ENCODE measurements around the gene MDM2.

Gene MDM2

GRCh38 chr12:68807576-68808387, at the start of gene MDM2:
TSS of gene MDM2 (plus strand) at chr12:68808177. CDS start at chr12:68808478, 301 bp downstream.
- Histone ChIP-seq H3K4me3 (ENCODE audit: low read length) (peak within 1 kb of the TSS; percentile 65), H3K36me3 (ENCODE audit: insufficient read depth, low read length) (peaks cover 25% of the 10 kb centered on the region), H3K9me3 (ENCODE audit: low read length) (no peaks in the 10 kb centered on the region), H3K4me1 (ENCODE audit: insufficient read depth, low read length) (peaks cover 6% of the 10 kb centered on the region), H3K27me3 (ENCODE audit: insufficient read depth, low read length) (no peaks in the 10 kb centered on the region), H2AFZ (ENCODE audit: low read depth, low read length) (peak within 1 kb of the TSS; percentile 83)

DNA sequence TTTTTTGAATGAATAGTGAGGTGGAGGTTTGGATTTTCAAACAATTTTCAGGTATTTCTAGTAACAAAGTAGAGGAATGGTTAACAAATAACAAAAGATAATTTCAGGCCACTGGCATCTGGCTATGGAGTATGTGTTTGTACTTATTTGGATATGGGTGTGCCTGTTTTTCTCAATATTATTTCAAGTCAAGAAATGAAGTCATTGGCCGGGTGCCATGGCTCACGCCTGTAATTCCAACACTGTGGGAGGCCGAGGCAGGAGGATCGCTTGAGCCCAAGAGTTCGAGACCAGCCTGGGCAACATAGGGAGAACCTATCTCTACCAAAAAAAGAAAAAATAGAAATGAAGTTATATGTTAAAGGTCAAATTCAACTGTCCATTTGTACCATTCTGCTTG, 48.1 kb upstream of the MDM2 start:
- Histone ChIP-seq H3K4me1 (ENCODE audit: insufficient read depth, low read length) (no peaks in the 10 kb centered on the region), H3K9me3 (ENCODE audit: low read length) (peaks cover 4% of the 10 kb centered on the region), H3K27me3 (ENCODE audit: insufficient read depth, low read length) (no peaks in the 10 kb centered on the region), H3K4me3 (ENCODE audit: low read length) (no peak overlapping the region), H3K36me3 (ENCODE audit: insufficient read depth, low read length) (peaks cover 53% of the 10 kb centered on the region), H2AFZ (ENCODE audit: low read depth, low read length) (no peak overlapping the region)

- Histone ChIP-seq H3K27me3 (ENCODE audit: insufficient read depth, low read length) (no peaks in the 10 kb centered on the region), H2AFZ (ENCODE audit: low read depth, low read length) (no peak overlapping the region), H3K4me1 (ENCODE audit: insufficient read depth, low read length) (no peaks in the 10 kb centered on the region), H3K9me3 (ENCODE audit: low read length) (no peaks in the 10 kb centered on the region), H3K4me3 (ENCODE audit: low read length) (no peak overlapping the region), H3K36me3 (ENCODE audit: insufficient read depth, low read length) (peaks cover 43% of the 10 kb centered on the region)
These were observed 47.1 kb upstream of the MDM2 start for GRCh38 chr12:68760806-68761441.

GRCh38 chr12:68761442-68761812, 46.5 kb upstream of the MDM2 start:
- Histone ChIP-seq H3K4me3 (ENCODE audit: low read length) (no peak overlapping the region), H3K9me3 (ENCODE audit: low read length) (no peaks in the 10 kb centered on the region), H3K36me3 (ENCODE audit: insufficient read depth, low read length) (peaks cover 41% of the 10 kb centered on the region), H3K27me3 (ENCODE audit: insufficient read depth, low read length) (no peaks in the 10 kb centered on the region), H3K4me1 (ENCODE audit: insufficient read depth, low read length) (no peaks in the 10 kb centered on the region), H2AFZ (ENCODE audit: low read depth, low read length) (no peak overlapping the region)

DNA sequence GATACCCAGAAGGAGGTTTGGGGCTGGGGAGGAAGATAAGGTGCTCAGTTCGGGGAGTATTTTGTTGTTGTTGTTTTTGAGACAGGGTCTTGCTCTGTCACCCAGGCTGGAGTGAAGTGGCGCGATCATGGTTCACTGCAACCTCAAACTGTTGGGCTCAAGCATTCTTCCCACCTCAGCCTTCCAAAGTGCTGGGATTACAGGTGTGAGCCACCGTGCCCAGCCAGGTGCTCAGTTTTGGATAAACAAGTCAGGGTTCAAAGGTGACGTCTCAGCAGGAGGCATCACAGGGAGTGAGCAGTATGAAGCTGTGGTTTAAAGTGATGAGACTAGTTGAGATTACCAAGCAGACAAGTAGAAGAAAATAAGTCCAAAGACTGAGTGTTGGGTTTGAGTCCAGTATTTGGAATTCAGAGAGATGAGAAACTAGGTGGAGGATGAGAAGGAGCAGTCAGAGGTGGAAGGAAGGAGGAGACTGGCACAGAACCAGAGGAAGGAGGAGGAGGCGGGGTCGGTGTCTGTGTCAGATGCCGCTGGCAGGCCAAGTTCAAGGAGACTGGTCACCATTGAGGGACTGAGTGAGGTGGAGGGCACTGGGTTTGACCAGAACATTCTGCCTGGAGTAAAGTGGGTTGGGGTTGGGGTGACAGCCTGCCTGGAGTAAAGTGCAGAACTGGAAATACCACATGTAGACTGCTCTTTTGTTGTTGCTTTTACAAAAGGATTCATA, 45.9 kb upstream of the MDM2 start:
- no peaks in the 10 kb centered on the region for H3K27me3 ChIP-seq (ENCODE audit: insufficient read depth, low read length)
- peaks cover 43% of the 10 kb centered on the region for H3K36me3 ChIP-seq (ENCODE audit: insufficient read depth, low read length)
- no peaks in the 10 kb centered on the region for H3K4me1 ChIP-seq (ENCODE audit: insufficient read depth, low read length)

DNA sequence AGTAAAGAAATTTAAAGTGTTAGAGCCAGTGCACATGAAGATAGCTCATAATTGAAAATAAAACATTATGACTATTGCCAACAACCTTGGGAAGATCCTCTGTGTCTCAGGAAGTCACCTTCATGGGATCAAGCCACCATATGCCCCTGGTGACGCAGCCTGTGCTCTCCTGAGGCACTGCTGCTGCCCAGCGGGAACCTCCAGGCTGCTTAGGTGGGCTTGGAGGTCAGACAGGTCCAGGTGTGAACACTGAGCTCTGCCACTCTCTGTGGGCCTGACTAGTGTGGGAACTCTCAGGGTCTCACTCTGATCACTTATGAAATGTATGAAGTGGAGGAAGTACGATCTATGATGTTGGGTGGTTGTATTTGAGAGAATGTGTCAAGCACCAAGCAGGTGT, 45.3 kb upstream of the MDM2 start:
- H3K9me3 ChIP-seq (ENCODE audit: low read length), result no peaks in the 10 kb centered on the region
- no peaks in the 10 kb centered on the region for H3K4me1 ChIP-seq (ENCODE audit: insufficient read depth, low read length)
- H3K36me3 ChIP-seq (ENCODE audit: insufficient read depth, low read length), result peaks cover 40% of the 10 kb centered on the region
- no peaks in the 10 kb centered on the region for H3K27me3 ChIP-seq (ENCODE audit: insufficient read depth, low read length)
- no peak overlapping the region for H3K4me3 ChIP-seq (ENCODE audit: low read length)
- H2AFZ ChIP-seq (ENCODE audit: low read depth, low read length), result no peak overlapping the region

More for the DNA sequence above, 45.9 kb upstream of the MDM2 start:
- Histone ChIP-seq H2AFZ (ENCODE audit: low read depth, low read length) (no peak overlapping the region), H3K4me3 (ENCODE audit: low read length) (no peak overlapping the region), H3K9me3 (ENCODE audit: low read length) (no peaks in the 10 kb centered on the region)

GRCh38 chr12:68765696-68766095, 42.3 kb upstream of the MDM2 start:
- peaks cover 28% of the 10 kb centered on the region for H3K36me3 ChIP-seq (ENCODE audit: insufficient read depth, low read length)
- no peak overlapping the region for H3K4me3 ChIP-seq (ENCODE audit: low read length)
- no peaks in the 10 kb centered on the region for H3K27me3 ChIP-seq (ENCODE audit: insufficient read depth, low read length)
- H2AFZ ChIP-seq (ENCODE audit: low read depth, low read length), result no peak overlapping the region
- H3K9me3 ChIP-seq (ENCODE audit: low read length), result no peaks in the 10 kb centered on the region
- no peaks in the 10 kb centered on the region for H3K4me1 ChIP-seq (ENCODE audit: insufficient read depth, low read length)

DNA sequence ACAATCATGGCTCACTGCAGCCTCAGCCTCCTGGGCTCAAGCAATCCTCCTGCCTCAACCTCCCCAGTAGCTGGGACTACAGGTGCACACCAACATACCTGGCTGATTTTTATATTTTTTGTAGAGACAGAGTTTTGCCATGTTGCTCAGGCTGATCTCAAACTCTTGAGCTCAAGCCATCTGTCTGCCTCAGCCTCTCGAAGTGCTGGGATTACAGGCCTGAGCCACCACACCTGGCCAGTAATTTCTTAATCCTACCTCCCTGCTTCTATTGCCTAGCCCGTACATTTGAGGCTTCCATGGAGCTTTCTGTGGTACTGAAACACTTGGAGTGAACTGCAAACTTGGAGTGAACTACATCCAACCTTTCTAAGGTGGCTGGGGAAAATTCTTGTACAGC, 41.3 kb upstream of the MDM2 start:
- H3K4me3 ChIP-seq (ENCODE audit: low read length), result no peak overlapping the region
- no peaks in the 10 kb centered on the region for H3K4me1 ChIP-seq (ENCODE audit: insufficient read depth, low read length)
- peaks cover 28% of the 10 kb centered on the region for H3K36me3 ChIP-seq (ENCODE audit: insufficient read depth, low read length)
- no peaks in the 10 kb centered on the region for H3K27me3 ChIP-seq (ENCODE audit: insufficient read depth, low read length)
- no peak overlapping the region for H2AFZ ChIP-seq (ENCODE audit: low read depth, low read length)
- no peaks in the 10 kb centered on the region for H3K9me3 ChIP-seq (ENCODE audit: low read length)

DNA sequence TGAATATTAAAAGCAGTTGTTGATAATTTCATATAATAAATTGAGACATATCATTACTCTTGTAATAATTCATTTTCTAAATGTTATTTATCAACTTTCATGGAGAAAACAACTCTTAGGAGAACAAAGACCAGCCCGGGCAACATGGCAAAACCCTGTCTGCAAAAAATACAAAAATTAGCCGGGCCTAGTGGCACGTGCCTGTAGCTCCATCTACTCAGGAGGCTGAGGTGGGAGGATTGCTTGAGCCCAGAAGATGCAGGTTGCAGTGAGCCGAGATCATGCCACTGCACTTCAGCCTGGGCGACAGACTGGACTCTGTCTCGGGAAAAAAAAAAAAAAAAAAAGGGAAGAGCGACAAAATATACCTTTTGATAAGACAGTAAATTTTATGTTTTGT, 40.8 kb upstream of the MDM2 start:
- no peaks in the 10 kb centered on the region for H3K4me1 ChIP-seq (ENCODE audit: insufficient read depth, low read length)
- H3K27me3 ChIP-seq (ENCODE audit: insufficient read depth, low read length), result no peaks in the 10 kb centered on the region
- H3K36me3 ChIP-seq (ENCODE audit: insufficient read depth, low read length), result peaks cover 24% of the 10 kb centered on the region
- no peaks in the 10 kb centered on the region for H3K9me3 ChIP-seq (ENCODE audit: low read length)
- no peak overlapping the region for H3K4me3 ChIP-seq (ENCODE audit: low read length)
- H2AFZ ChIP-seq (ENCODE audit: low read depth, low read length), result no peak overlapping the region

GRCh38 chr12:68768431-68768939, 39.5 kb upstream of the MDM2 start:
- Histone ChIP-seq H3K4me1 (ENCODE audit: insufficient read depth, low read length) (no peaks in the 10 kb centered on the region), H2AFZ (ENCODE audit: low read depth, low read length) (no peak overlapping the region), H3K27me3 (ENCODE audit: insufficient read depth, low read length) (no peaks in the 10 kb centered on the region), H3K9me3 (ENCODE audit: low read length) (no peaks in the 10 kb centered on the region), H3K4me3 (ENCODE audit: low read length) (no peak overlapping the region), H3K36me3 (ENCODE audit: insufficient read depth, low read length) (peaks cover 17% of the 10 kb centered on the region)

DNA sequence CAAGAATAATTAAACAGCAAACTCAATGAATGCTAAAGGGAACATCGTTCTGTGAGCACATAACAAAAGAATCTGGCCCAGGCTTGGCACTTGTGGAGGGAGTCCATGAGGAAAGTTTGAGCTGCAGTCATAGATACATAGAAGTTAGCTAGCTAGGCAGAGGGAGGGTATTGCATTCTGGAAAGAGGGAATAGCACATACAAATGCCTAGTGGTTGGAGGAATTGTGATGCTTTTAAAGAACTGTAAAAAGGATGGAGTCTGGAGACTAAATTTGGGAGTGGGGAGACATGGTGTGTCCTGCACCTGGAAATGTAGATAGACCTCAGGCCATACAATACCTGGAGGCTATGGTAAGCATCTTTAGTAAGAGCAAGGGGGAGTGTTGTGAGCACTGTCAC, 38.0 kb upstream of the MDM2 start:
- Histone ChIP-seq H3K4me3 (ENCODE audit: low read length) (no peak overlapping the region), H3K4me1 (ENCODE audit: insufficient read depth, low read length) (no peaks in the 10 kb centered on the region), H3K36me3 (ENCODE audit: insufficient read depth, low read length) (peaks cover 4% of the 10 kb centered on the region), H3K9me3 (ENCODE audit: low read length) (no peaks in the 10 kb centered on the region), H2AFZ (ENCODE audit: low read depth, low read length) (no peak overlapping the region), H3K27me3 (ENCODE audit: insufficient read depth, low read length) (no peaks in the 10 kb centered on the region)

DNA sequence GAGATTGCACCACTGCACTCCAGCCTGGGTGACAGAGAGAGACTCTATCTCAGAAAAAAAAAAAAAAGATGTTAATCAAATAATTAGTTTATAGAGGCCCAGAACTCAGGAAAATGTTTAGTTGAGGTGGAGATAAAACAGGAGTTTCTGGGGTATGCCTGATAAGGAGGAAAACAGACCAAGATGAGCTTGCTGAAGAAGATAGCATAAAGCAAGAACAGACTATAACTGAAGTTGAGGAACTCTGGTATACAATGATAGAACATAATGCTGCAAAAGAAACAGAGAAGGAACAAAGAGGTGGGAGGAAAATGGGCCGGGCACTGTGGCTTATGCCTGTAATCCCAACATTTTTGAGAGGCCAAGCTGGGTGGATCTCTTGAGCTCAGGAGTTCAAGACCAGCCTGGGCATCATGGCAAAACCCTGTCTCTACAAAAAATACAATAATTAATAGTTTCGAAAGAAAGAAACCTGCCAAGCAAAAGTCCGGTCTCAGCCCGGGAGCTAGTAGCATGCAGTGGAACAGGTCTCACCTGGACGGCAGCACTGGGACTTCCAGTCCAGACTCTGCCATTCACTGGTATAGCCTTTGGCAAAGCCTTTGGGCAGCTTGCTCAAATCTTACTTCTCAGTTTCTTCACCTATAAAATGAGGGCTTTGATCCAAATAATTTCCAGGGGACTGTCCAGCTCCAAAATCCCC, 36.6 kb upstream of the MDM2 start:
- Histone ChIP-seq H2AFZ (ENCODE audit: low read depth, low read length) (no peak overlapping the region), H3K9me3 (ENCODE audit: low read length) (no peaks in the 10 kb centered on the region), H3K36me3 (ENCODE audit: insufficient read depth, low read length) (peaks cover 4% of the 10 kb centered on the region), H3K27me3 (ENCODE audit: insufficient read depth, low read length) (no peaks in the 10 kb centered on the region), H3K4me3 (ENCODE audit: low read length) (no peak overlapping the region), H3K4me1 (ENCODE audit: insufficient read depth, low read length) (no peaks in the 10 kb centered on the region)

Measured in neuron (in vitro differentiated cells).